AML-193 (cell line): ENCODE data around the gene INSR.
A peak's percentile ranks its signal among the peaks of the same experiment; 100 is the strongest.
"Not testable (repeated sequence)": the region's sequence is repeated elsewhere in the genome, so short reads cannot be mapped to it uniquely, and the experiment has no call there.

ENCODE experiments used
- DNase-seq, 2 experiments: peaks; one replicate each; lab custom pipeline; 2025; lab: John Stamatoyannopoulos, UW

INSR gene

GRCh38 chr19:7258041-7258839 is 36.0 kb downstream of the INSR start:
- no peak for DNase-seq

- DNase-seq = no peak
These were observed 36.8 kb downstream of the INSR start for GRCh38 chr19:7257148-7258040.

GRCh38 chr19:7255631-7256030 is 38.6 kb downstream of the INSR start:
- no peak for DNase-seq

GRCh38 chr19:7255119-7255518 is 39.1 kb downstream of the INSR start:
- DNase-seq = no peak

GRCh38 chr19:7254590-7254989 is 39.6 kb downstream of the INSR start:
- DNase-seq = no peak

- no peak for DNase-seq
These were observed 41.9 kb downstream of the INSR start for GRCh38 chr19:7252364-7252763.

- peak; percentile 44 to 61 for DNase-seq
These were observed 42.7 kb downstream of the INSR start for GRCh38 chr19:7251494-7251893.

- DNase-seq = no peak
These were observed 43.3 kb downstream of the INSR start for GRCh38 chr19:7250951-7251350.

GRCh38 chr19:7250057-7250596 is 44.1 kb downstream of the INSR start:
- DNase-seq = no peak

- no peak for DNase-seq
These were observed 47.1 kb downstream of the INSR start for GRCh38 chr19:7247155-7247554.

GRCh38 chr19:7246601-7247000 is 47.6 kb downstream of the INSR start:
- DNase-seq = no peak

GRCh38 chr19:7242601-7243258 is 51.5 kb downstream of the INSR start:
- DNase-seq = peak in 1 of 2 experiments; percentile 10

GRCh38 chr19:7238051-7238450 is 56.2 kb downstream of the INSR start:
- no peak for DNase-seq

GRCh38 chr19:7236153-7236552 is 58.1 kb downstream of the INSR start:
- DNase-seq = no peak

GRCh38 chr19:7230826-7231225 is 63.4 kb downstream of the INSR start:
- no peak for DNase-seq

GRCh38 chr19:7229735-7230134 is 64.5 kb downstream of the INSR start:
- no peak for DNase-seq

GRCh38 chr19:7228935-7229541 is 65.2 kb downstream of the INSR start:
- no peak for DNase-seq

- DNase-seq = no peak
These were observed 66.5 kb downstream of the INSR start for GRCh38 chr19:7227735-7228134.

- DNase-seq = not testable (repeated sequence)
These were observed 67.1 kb downstream of the INSR start for GRCh38 chr19:7227149-7227548.

GRCh38 chr19:7226739-7227138 is 67.5 kb downstream of the INSR start:
- DNase-seq = no peak

GRCh38 chr19:7225741-7226140 is 68.5 kb downstream of the INSR start:
- DNase-seq = no peak

- no peak for DNase-seq
These were observed 69.2 kb downstream of the INSR start for GRCh38 chr19:7224995-7225394.
